Activated effector memory CD4-positive, alpha-beta T cell treated with anti-CD3 and anti-CD28 coated beads, Interleukin-2, amount 50 U/mL, for 16 hours (primary cell): ENCODE data around the gene ATP6V1F.

ENCODE experiments used
- DNase-seq: peaks from one replicate; pipeline ENCODE4 v3.0.0-alpha.2; 2020

Gene ATP6V1F

DNA sequence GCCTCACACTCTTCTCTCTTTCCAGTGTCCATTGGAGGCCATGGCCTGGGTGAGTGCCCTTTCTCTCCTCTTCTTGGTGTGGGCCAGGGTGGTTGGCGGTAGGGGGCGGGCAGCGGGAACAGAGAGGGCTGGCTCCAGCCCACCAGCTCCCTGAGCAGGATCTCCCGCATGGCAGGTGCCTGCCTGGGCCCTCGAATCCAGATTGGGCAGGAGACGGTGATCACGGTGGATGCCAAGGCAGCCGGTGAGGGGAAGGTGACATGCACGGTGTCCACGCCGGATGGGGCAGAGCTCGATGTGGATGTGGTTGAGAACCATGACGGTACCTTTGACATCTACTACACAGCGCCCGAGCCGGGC lies 13.5 kb upstream of the ATP6V1F start:
- no peak for DNase-seq

- no peak for DNase-seq
These were observed 12.7 kb upstream of the ATP6V1F start for GRCh38 chr7:128849804-128850490.

DNA sequence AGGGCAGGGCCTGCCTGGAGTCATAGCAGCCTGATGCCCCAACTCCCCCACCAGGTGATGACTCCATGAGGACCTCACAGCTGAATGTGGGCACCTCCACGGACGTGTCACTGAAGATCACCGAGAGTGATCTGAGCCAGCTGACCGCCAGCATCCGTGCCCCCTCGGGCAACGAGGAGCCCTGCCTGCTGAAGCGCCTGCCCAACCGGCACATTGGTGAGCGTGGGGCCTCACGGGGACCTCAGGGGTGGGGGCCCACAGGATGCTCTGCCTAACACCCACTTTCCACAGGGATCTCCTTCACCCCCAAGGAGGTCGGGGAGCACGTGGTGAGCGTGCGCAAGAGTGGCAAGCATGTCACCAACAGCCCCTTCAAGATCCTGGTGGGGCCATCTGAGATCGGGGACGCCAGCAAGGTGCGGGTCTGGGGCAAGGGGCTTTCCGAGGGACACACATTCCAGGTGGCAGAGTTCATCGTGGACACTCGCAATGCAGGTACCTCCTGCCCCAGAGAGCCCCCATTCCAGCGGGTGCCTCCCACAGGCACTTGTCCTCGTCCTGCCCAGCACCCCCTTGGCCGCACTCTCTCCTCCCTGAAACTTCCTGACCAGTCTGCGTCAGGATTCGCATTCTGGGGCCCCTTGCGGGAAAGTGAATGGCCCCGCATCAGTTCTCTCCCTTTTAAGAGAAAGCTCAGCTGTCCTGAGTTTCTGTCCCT lies 10.0 kb upstream of the ATP6V1F start:
- no peak for DNase-seq

GRCh38 chr7:128853799-128854198 lies 8.9 kb upstream of the ATP6V1F start:
- DNase-seq, result no peak

GRCh38 chr7:128854396-128854795 lies 8.3 kb upstream of the ATP6V1F start:
- no peak for DNase-seq

DNA sequence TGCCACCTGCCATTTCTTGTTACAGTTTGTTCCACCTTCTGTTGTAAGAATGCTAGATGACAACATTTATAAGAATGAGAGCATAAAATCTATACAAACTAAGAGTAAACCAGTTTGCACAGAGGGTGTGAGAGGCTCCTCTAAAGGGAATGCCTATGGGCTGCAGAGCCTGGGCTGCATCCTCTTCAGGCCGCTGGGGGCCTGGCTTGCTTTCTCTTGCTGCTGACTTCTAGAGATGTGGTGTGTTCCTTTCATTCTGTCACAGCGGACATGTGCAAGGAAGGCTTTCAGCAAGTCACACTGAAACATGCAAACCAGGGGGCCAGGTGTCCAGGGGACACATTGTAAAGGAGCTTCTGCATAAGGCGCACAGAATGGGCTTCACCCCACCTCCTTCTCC lies 7.1 kb upstream of the ATP6V1F start:
- no peak for DNase-seq

DNA sequence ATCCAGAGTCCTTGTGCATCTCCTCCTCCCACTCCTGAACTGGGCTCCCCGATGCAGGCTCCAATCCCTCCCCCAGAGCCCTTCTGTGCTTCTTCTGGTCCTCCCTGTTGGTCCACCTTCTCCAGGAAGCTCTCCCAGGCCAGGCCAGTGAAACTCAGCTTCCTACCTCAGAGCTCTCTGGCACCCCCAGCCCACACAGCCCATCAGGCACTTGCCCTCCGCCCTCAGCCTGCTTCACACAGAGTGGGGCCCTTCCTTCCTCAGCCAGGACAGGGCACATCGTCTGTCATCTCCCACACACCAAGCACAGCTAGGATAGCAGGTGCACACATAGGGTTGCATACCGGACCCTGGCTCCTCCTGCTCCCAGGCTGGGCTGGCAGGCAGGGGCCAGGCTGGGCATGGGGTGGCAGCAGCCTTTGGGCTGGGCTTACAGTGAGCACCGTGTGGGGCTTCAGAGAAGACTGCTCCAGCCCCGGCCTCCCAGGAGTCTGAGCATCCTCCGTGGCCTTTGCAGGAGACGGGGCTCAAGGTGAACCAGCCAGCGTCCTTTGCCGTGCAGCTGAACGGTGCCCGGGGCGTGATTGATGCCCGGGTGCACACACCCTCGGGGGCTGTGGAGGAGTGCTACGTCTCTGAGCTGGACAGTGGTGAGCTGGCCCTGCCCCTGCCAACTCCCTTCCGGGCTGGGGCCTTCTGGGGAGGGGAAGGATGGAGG lies 6.5 kb upstream of the ATP6V1F start:
- DNase-seq, result no peak

DNA sequence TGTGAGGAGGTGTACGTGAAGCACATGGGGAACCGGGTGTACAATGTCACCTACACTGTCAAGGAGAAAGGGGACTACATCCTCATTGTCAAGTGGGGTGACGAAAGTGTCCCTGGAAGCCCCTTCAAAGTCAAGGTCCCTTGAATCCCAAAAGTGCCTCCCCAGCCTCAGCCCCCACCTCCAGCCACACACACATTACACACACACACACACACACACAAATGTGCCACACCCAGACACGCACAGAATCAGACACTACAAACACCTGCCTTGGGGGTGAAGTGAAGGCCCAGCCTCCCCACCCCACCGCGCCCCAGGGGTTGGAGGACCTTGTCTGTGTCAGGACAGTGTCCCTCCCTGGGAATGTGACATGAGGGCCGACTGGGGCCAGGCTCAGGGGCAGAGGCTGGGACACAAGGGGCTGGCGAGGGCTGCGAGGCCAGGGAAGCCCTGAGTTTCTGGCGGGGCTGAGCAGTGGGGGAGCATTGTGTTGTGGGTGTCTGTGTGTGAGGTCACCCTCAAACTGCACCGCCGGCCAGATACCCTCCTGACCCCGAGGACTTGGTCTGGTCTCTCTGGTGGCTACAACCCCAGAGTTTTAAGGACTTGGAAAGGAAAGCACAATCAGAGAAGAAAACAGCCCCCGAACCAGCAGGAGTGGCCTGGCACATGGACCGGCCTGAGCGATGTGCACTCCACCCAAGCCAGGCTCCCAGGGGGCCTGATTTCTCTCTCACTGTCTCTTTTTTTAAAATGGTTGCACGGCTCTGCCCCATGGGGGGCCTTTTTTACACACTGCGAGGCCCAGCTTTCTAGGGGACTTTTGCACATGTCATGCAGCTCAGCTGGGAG lies 4.0 kb upstream of the ATP6V1F start:
- DNase-seq, result no peak

DNA sequence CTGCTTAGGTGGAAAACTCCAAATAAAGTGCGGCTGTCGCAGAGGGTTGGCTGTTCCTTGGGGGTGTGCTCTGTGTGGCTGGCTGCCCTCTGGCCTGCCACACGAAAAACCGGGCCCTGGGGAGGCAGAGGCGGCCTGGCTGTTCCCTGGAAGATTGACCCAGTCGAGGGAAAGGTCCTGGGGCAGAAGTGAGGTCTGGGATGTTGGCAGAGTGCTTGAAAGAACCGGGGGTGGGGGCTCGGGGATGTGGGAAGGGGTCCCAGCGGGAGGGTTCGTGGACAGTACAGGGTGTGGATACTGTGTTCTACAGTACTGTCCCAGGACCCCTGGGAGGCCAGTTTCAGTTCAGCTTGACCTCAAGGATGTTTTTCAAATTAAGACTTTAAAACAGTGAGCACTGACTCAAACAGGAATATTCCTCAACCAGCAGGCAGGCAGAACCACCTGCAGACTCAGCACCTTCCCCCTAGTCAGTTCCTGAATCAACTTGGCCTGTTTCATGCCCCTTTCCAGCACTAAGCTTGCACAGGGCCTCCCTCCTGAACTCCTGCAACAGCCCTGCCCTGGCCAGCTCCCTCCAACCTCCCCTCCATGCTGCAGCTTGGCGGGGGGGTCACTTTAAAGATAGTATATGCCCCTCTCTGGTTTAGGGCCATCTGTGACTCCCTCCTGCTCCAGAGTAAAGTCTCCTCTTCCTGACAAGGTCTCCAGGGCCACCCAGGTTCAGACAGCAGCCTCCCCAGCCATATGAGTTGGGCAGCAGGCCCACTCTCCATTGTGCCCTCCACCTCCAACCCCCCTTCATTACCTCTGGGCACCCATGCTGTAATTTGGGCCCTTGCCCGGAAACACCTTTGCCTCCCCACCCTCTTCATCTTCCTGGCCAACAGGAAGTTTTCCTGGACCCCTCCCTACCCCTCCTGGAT lies 3.2 kb upstream of the ATP6V1F start:
- no peak for DNase-seq

DNA sequence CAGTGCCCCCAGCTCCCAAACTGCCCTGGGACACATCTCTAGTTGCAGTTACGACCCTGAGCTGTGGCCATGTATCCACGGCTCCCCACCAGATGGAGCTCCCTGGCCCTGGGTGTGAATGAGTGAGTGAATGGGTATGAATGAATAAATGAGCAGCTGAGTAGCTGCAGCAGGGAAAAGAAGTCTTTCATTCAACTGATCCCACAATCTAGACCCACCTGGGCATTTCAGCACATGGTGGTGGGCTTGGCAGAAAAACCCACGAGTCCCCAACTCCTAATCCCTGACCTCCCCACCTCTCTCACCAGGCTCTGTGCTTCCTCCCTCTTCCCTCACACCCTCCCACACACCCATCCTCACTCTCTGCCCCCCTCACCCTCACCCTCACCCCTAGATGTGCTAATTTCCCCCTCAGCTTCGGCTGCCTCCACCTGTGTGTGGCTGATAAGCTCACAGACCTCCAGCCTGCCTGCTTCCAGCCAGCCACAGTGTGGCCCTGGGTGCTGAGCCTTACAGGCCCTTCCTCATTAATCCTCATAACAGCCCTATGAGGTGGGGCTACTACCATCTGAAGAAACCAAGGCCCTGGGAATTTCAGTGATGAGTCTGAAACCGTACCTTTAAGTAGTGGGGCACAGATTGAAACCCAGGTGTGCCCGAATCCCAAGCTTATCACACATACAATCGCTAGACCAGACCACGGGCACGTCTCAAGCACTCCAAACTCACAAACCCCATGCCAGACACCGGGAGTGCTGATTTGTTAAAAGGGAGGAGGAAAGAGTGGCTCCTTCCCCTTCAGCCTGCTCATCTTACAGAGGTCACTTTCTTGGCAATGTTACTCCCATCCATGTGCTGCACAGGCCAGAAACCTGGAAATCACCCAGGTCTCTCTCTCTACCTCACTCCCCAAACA lies 2.2 kb upstream of the ATP6V1F start:
- no peak for DNase-seq

GRCh38 chr7:128861957-128862570 lies 592 bp upstream of the ATP6V1F start:
- DNase-seq, result no peak

DNA sequence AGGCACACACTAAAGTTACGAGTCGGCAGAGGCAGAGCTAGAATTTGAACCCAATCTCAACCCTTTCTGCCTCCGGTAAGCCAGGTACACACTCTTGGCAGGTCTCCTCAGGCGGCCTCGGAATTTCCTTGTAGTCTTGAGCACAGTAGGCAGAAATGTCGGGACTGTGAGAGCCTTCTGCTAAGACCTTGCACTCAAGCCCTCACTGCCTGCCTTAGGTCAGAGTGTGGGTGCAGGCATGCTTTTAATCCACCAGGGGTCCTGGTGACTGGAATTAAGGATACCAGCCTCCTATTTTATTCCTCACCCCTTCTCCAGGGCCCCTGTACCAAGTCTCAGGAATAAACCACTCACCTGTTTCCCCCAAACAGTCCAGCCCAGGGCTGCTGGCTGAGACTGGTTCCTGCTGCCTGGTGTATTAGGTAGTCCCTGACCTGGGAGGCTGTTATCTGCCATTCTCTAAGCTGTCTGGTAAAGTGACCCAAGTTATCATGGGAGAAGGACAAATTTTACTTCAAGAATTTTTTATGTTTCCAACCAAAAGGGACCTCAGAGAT lies 855 bp downstream of the ATP6V1F start:
- peak; percentile 80 for DNase-seq

GRCh38 chr7:128865303-128865702 lies 2.6 kb downstream of the ATP6V1F start:
- DNase-seq, result no peak

- no peak for DNase-seq
These were observed 3.6 kb downstream of the ATP6V1F start for GRCh38 chr7:128865996-128866877.

DNA sequence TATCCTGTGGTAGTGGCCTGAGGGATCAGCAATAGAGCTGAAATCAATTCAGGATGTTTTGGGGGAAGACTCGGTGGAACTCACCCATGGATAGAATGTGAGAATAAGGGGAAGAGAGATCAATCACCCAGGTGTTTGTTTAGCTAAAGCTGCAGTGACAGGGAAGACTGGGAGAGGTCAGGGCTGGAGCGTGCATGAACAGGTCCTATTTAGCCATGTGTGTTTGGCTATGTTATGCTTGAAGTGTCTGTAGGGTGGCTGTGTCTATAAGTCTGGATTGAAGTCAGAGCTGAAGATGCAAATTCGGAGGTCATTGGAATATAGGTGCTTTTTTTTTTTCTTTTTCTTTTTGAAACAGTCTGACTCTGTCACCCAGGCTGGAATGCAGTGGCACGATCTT lies 4.6 kb downstream of the ATP6V1F start:
- DNase-seq, result no peak

- DNase-seq, result no peak
These were observed 5.4 kb downstream of the ATP6V1F start for GRCh38 chr7:128867842-128868623.

DNA sequence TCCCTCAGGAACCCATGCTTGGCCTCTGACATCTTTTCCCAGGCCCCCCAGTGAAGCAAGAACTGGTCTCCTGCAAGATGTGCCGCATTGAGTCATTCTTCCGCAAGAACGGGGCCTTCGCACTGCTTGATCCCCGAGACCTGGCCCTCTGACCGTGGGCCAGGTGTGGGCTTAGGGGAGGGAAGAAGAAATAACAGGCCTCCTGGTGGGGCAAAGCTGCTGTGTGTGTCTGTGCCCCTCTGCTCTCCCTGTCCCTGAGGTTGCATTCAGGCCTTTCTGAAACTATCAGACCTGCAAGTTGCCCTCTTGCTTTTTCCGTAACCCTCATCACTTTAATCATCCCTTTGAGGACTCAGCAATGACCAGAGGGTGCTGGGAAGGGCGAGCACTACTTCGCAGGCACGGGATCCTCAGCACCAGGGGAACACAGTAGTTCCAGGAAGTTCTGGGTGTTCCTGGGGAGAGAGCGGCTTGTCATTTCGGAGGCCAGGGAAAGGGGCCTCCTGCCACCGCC lies 6.0 kb downstream of the ATP6V1F start:
- no peak for DNase-seq
